CD14-positive monocyte (primary cell): ENCODE results near the gene GJA9. TPM values are rescaled to one million over a fixed set of nuclear protein-coding genes. Genes with fewer than 3 reads are reported as not detected.
A peak's percentile ranks its signal among the peaks of the same experiment; 100 is the strongest.
"Not testable (repeated sequence)": the region's sequence is repeated elsewhere in the genome, so short reads cannot be mapped to it uniquely, and the experiment has no call there.

Experiments used
- DNase-seq, 3 donors: peaks; one replicate each; pipeline ENCODE4 v3.0.0-alpha.2; 2011 to 2022
- H2AFZ ChIP-seq: 2 replicates; pipeline ENCODE4 v1.6.0; 2012; ENCODE audit warnings: mild to moderate bottlenecking, low read depth, low read length, inconsistent platforms; ENCODE audit not compliant: insufficient read depth, poor library complexity, severe bottlenecking
- H3K27ac ChIP-seq, 2 donors: 1 replicate in 1 of 2; 2 replicates in 1 of 2; pipeline ENCODE4 v1.5.1; 2012 to 2013; ENCODE audit warnings: low read length in 2 of 2, control low read depth in 1 of 2, inconsistent platforms in 1 of 2, low read depth in 1 of 2, mild to moderate bottlenecking in 1 of 2
- H3K27me3 ChIP-seq, 2 donors: one replicate each; pipeline versions ENCODE4 v1.6.0 to v1.6.1; 2011 to 2013; ENCODE audit warnings: low read length in 2 of 2; ENCODE audit not compliant: control insufficient read depth in 2 of 2, insufficient read depth in 2 of 2
- H3K36me3 ChIP-seq, 2 donors: replicated peaks in 1 of 2; 1 replicate in 1 of 2; 2 replicates in 1 of 2; pipeline versions ENCODE4 v1.5.1 to v1.6.1; 2012 to 2013; ENCODE audit warnings: low read length in 2 of 2, control low read depth in 1 of 2, inconsistent platforms in 1 of 2, mild to moderate bottlenecking in 1 of 2; ENCODE audit not compliant: insufficient read depth in 2 of 2, control insufficient read depth in 1 of 2
- H3K4me1 ChIP-seq, 2 donors: 1 replicate in 1 of 2; 2 replicates in 1 of 2; pipeline versions ENCODE4 v1.5.1 to v1.6.1; 2012 to 2013; ENCODE audit warnings: low read length in 2 of 2, control low read depth in 1 of 2, inconsistent platforms in 1 of 2, mild to moderate bottlenecking in 1 of 2, moderate library complexity in 1 of 2; ENCODE audit not compliant: insufficient read depth in 2 of 2, control insufficient read depth in 1 of 2
- H3K4me2 ChIP-seq: replicated peaks from 2 replicates; pipeline ENCODE3; 2012; ENCODE audit warnings: low read length, moderate library complexity, mild to moderate bottlenecking; ENCODE audit not compliant: poor library complexity, severe bottlenecking; ENCODE audit errors: extremely low read depth
- H3K4me3 ChIP-seq, 3 experiments: fragments of 200-600 bp in 1 of 3; sonication (generic) in 1 of 3; replicated peaks in 1 of 3; 1 replicate in 2 of 3; 2 replicates in 1 of 3; pipeline ENCODE4 v1.5.1; 2011 to 2013; ENCODE audit warnings: low read length in 3 of 3, mild to moderate bottlenecking in 3 of 3, control low read depth in 2 of 3, low read depth in 2 of 3, inconsistent platforms in 1 of 3, moderate library complexity in 1 of 3
- H3K79me2 ChIP-seq: 2 replicates; pipeline ENCODE4 v1.6.0; 2012; ENCODE audit warnings: mild to moderate bottlenecking, control low read depth, inconsistent platforms, low read length, moderate library complexity; ENCODE audit not compliant: insufficient read depth
- H3K9ac ChIP-seq: 2 replicates; pipeline ENCODE4 v1.6.0; 2017; ENCODE audit warnings: low read length, mild to moderate bottlenecking; ENCODE audit not compliant: insufficient read depth, poor library complexity, severe bottlenecking
- H3K9me3 ChIP-seq, 2 donors: replicated peaks in 1 of 2; 1 replicate in 1 of 2; 2 replicates in 1 of 2; pipeline versions ENCODE4 v1.5.1 to v1.6.1; 2012 to 2013; ENCODE audit warnings: low read length in 2 of 2, control low read depth in 1 of 2; ENCODE audit not compliant: control insufficient read depth in 1 of 2, insufficient read depth in 1 of 2
- H4K20me1 ChIP-seq: 2 replicates; pipeline ENCODE4 v1.6.0; 2012; ENCODE audit warnings: mild to moderate bottlenecking, low read length, control low read depth, moderate library complexity; ENCODE audit not compliant: insufficient read depth
- H3K27ac Mint-ChIP-seq, 7 donors: one replicate each; pipeline ENCODE4 v1.8.0; 2020; ENCODE audit warnings: mild to moderate bottlenecking in 7 of 7, mixed read lengths in 7 of 7, moderate library complexity in 6 of 7, inconsistent platforms in 2 of 7
- H3K27me3 Mint-ChIP-seq, 3 donors: one replicate each; pipeline ENCODE4 v1.8.0; 2021 to 2022; ENCODE audit warnings: low read depth in 3 of 3, mild to moderate bottlenecking in 3 of 3, mixed read lengths in 3 of 3, moderate library complexity in 3 of 3, inconsistent platforms in 1 of 3
- H3K36me3 Mint-ChIP-seq, 2 donors: one replicate each; pipeline ENCODE4 v1.8.0; 2020; ENCODE audit warnings: mixed read lengths in 2 of 2, inconsistent platforms in 1 of 2, mild to moderate bottlenecking in 1 of 2
- H3K4me1 Mint-ChIP-seq: one replicate; pipeline ENCODE4 v1.8.0; 2020; ENCODE audit warnings: mild to moderate bottlenecking, mixed read lengths
- H3K4me3 Mint-ChIP-seq, 2 donors: one replicate each; pipeline ENCODE4 v1.8.0; 2020; ENCODE audit warnings: mild to moderate bottlenecking in 2 of 2, mixed read lengths in 2 of 2, moderate library complexity in 1 of 2
- H3K9me3 Mint-ChIP-seq, 7 donors: one replicate each; pipeline ENCODE4 v1.8.0; 2020 to 2022; ENCODE audit warnings: mixed read lengths in 7 of 7, mild to moderate bottlenecking in 6 of 7, moderate library complexity in 6 of 7, inconsistent platforms in 2 of 7
- WGBS: methylation state at CpG from one replicate; pipeline ENCODE4 v1.1.5; 2013; ENCODE audit warnings: missing lambda C conversion rate; ENCODE audit not compliant: insufficient coverage; 5-methylcytosine and 5-hydroxymethylcytosine counted together
- intact Hi-C, 2 donors: fragments of 100-400 bp; cut with micrococcal nuclease; formaldehyde crosslinking; loops; one replicate each; pipeline versions ENCODE4 v1.15.0 to v1.15.1; 2023
- polyA plus RNA-seq, 3 donors: library from polyadenylated mRNA; depleted of rRNA in 1 of 3; unstranded in 2 of 3; stranded (reverse) in 1 of 3; fragments of 300-500 nt in 2 of 3; fragments of >200 nt in 1 of 3; fragmentation: Illumina TruSeq in 2 of 3; gene quantifications; 1 replicate in 2 of 3; 2 replicates in 1 of 3; pipeline ENCODE4 v1.2.3, GENCODE V29; 2012 to 2021
- TF ChIP-seq, protein P1 (sequence below): fragments of 200-600 bp; IDR thresholded peaks from one replicate; pipeline ENCODE4 v1.8.0; 2022; ENCODE audit warnings: antibody characterized with exemption, mild to moderate bottlenecking

Gene GJA9
- polyA plus RNA-seq, 3 donors = not detected

DNA sequence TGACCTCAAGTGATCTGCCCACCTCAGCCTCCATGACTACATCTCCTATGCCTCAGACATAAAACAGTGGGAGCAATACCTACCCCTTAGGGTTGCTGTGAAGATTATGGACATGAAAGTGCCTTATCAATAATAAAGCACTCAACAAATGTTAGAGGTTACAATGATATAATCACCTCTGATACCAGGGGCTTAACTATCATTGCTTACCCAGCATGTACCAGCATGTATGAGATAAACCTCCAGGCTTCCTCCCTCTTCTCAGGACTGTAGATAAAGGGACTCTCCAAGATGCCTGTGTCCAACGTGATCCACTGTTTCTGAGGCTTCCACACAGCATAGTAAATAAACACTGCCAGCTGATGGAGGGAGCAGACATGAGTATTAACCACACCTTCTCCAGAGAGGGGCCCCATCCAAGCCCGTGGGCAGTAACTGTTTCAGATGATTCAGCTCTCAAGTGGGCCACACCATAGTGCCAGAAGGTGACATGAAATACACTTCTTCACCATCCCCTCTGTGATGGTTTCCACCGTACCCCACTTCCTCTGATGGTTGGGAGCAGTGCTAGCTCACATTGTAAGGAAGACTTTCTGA is 34.1 kb upstream of the GJA9 start:
- Mint-ChIP-seq H3K27me3 (peaks cover 0 to 6% (median 2%) of the 10 kb centered on the region in 3 donors), H3K36me3 (no peaks in the 10 kb centered on the region), H3K9me3 (peaks cover 0 to 2% (median 0%) of the 10 kb centered on the region in 7 donors), H3K4me3 (no peak overlapping the region), H3K4me1 (no peaks in the 10 kb centered on the region), H3K27ac (peak overlapping the region in 1 of 7 donors; percentile 30)
- Histone ChIP-seq H3K4me2 (no peak overlapping the region), H3K79me2 (no peaks in the 10 kb centered on the region), H3K9ac (no peak overlapping the region), H3K36me3 (no peaks in the 10 kb centered on the region), H3K4me1 (no peaks in the 10 kb centered on the region), H4K20me1 (no peaks in the 10 kb centered on the region), H2AFZ (no peak overlapping the region), H3K9me3 (no peaks in the 10 kb centered on the region), H3K27me3 (no peaks in the 10 kb centered on the region), H3K4me3 (no peak overlapping the region), H3K27ac (no peak overlapping the region)
- WGBS = 64% methylated on average over 3 of the region's 3 CpGs
- no peak for DNase-seq
- intact Hi-C loops = no loop called here
- TF ChIP-seq, protein P1, sequence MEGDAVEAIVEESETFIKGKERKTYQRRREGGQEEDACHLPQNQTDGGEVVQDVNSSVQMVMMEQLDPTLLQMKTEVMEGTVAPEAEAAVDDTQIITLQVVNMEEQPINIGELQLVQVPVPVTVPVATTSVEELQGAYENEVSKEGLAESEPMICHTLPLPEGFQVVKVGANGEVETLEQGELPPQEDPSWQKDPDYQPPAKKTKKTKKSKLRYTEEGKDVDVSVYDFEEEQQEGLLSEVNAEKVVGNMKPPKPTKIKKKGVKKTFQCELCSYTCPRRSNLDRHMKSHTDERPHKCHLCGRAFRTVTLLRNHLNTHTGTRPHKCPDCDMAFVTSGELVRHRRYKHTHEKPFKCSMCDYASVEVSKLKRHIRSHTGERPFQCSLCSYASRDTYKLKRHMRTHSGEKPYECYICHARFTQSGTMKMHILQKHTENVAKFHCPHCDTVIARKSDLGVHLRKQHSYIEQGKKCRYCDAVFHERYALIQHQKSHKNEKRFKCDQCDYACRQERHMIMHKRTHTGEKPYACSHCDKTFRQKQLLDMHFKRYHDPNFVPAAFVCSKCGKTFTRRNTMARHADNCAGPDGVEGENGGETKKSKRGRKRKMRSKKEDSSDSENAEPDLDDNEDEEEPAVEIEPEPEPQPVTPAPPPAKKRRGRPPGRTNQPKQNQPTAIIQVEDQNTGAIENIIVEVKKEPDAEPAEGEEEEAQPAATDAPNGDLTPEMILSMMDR = no peak

DNA sequence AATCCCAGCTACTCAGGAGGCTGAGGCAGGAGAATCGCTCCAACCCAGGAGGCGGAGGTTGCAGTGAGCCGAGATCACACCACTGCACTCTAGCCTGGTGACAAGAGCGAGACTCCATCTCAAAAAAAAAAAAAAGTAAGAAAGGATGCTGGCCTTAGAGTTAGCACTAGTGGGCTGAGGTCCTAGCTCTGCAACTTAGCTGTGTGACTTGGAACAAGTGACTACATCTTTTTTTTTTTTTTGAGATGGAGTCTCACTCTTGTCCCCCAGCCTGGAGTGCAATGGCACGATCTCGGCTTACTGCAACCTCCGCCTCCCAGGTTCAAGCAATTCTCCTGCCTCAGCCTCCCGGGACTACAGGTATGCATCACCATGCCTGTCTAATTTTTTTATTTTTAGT is 33.5 kb upstream of the GJA9 start:
- H3K27me3 Mint-ChIP-seq, intact Hi-C loops, H3K4me1 ChIP-seq, H3K27me3 ChIP-seq, DNase-seq, H3K4me3 ChIP-seq, H2AFZ ChIP-seq, H3K27ac Mint-ChIP-seq, H3K9me3 Mint-ChIP-seq, H3K36me3 ChIP-seq, H3K36me3 Mint-ChIP-seq, H4K20me1 ChIP-seq, H3K9ac ChIP-seq, H3K27ac ChIP-seq, H3K79me2 ChIP-seq, H3K9me3 ChIP-seq, H3K4me1 Mint-ChIP-seq, H3K4me3 Mint-ChIP-seq, H3K4me2 ChIP-seq: not testable (repeated sequence)
- WGBS = 100% methylated on average over 2 of the region's 8 CpGs
